DOHH2 (cell line): ENCODE data around the gene EYA4.

ENCODE experiments used
- CTCF ChIP-seq: fragments of 200-600 bp; sonication (generic); IDR thresholded peaks from one replicate; pipeline ENCODE4 v1.5.1; 2014; ENCODE audit warnings: antibody characterized with exemption, mild to moderate bottlenecking, low read depth, low read length; ENCODE audit not compliant: poor library complexity, severe bottlenecking
- EZH2phosphoT487 ChIP-seq: fragments of 200-600 bp; sonication (generic); IDR thresholded peaks from 2 replicates; pipeline ENCODE4 v1.6.1; 2017; ENCODE audit warnings: borderline replicate concordance, mild to moderate bottlenecking, antibody characterized with exemption, low read length, moderate library complexity, mixed read lengths

DNA sequence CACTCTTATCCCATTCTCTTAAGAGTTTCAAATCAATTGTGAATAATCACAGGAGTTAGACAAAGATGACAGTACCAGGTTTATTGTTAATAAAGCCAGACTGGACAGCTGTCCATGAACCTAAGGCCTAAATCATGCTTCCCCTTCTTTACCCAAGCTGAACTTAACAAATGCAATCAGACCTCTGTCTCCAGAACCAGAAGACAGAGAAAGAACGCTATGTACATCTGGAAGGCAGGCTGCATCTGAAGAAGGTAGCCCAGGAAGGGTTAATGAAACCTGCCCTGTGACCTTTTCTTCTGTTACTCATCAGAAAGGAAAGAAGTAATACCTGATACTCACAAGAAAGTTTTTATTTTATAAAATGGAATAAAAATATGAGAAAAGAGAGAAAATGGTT is 118.6 kb downstream of the EYA4 start:
- no peak for TF ChIP-seq CTCF
- TF ChIP-seq EZH2phosphoT487: no peak
